WTC11 (cell line): Measurements from ENCODE around the gene FAM78B. TPM values are rescaled to one million over a fixed set of nuclear protein-coding genes. Genes with fewer than 3 reads are reported as not detected.

ENCODE experiments used
- ATAC-seq: fragments of 200-7000 bp; cut with Tn5 transposase; 2 replicates; pipeline ENCODE4 v1.10.0; 2021; ENCODE audit warnings: mild to moderate bottlenecking, moderate library complexity
- CTCF ChIA-PET: fragments of 300-600 bp; sonication (Branson Sonifier 250); formaldehyde crosslinking; loops from one replicate; lab custom pipeline; 2021; ENCODE audit warnings: antibody characterized with exemption; lab: Charles Lee
- POLR2A ChIA-PET: fragments of 350-600 bp; sonication (Branson Sonifier 250); formaldehyde crosslinking; loops from one replicate; lab custom pipeline; 2021; ENCODE audit warnings: antibody characterized with exemption; lab: Charles Lee
- DNase-seq: peaks from one replicate; pipeline ENCODE4 v3.0.0; 2021; ENCODE audit warnings: low spot score
- H3K27ac Mint-ChIP-seq: 2 replicates; pipeline ENCODE4 v1.8.0; 2021; ENCODE audit warnings: mixed read lengths
- H3K27me3 Mint-ChIP-seq: 2 replicates; pipeline ENCODE4 v1.8.0; 2021; ENCODE audit warnings: low read depth, mild to moderate bottlenecking, moderate library complexity, mixed read lengths
- H3K36me3 Mint-ChIP-seq: 2 replicates; pipeline ENCODE4 v1.8.0; 2021; ENCODE audit warnings: mixed read lengths
- H3K4me1 Mint-ChIP-seq: 2 replicates; pipeline ENCODE4 v1.8.0; 2022; ENCODE audit warnings: mixed read lengths
- H3K4me3 Mint-ChIP-seq: 2 replicates; pipeline ENCODE4 v1.8.0; 2021; ENCODE audit warnings: mild to moderate bottlenecking, moderate library complexity, mixed read lengths
- H3K9me3 Mint-ChIP-seq: 2 replicates; pipeline ENCODE4 v1.8.0; 2021; ENCODE audit warnings: mixed read lengths
- ATF1 ChIP-seq: sonication (generic); formaldehyde crosslinking; IDR thresholded peaks from 2 replicates; pipeline ENCODE4 v1.8.1; 2023; ENCODE audit warnings: mild to moderate bottlenecking, moderate library complexity, missing genetic modification reagents
- ATF3 ChIP-seq: sonication (generic); formaldehyde crosslinking; conservative IDR thresholded peaks from 2 replicates; pipeline ENCODE4 v1.8.1; 2022; ENCODE audit warnings: mild to moderate bottlenecking, missing genetic modification reagents
- CREM ChIP-seq: sonication (generic); formaldehyde crosslinking; IDR thresholded peaks from 2 replicates; pipeline ENCODE4 v1.8.1; 2022; ENCODE audit warnings: mild to moderate bottlenecking, missing genetic modification reagents, moderate library complexity
- ETV6 ChIP-seq: sonication (generic); formaldehyde crosslinking; IDR thresholded peaks from 2 replicates; pipeline ENCODE4 v1.8.1; 2022; ENCODE audit warnings: mild to moderate bottlenecking, missing genetic modification reagents
- FOXJ3 ChIP-seq: sonication (generic); formaldehyde crosslinking; IDR thresholded peaks from 2 replicates; pipeline ENCODE4 v1.9.0; 2021; ENCODE audit warnings: missing genetic modification reagents, mild to moderate bottlenecking, borderline replicate concordance
- IRF2 ChIP-seq: sonication (generic); formaldehyde crosslinking; IDR thresholded peaks from 2 replicates; pipeline ENCODE4 v1.8.0; 2022; ENCODE audit warnings: low read depth, missing genetic modification reagents, borderline replicate concordance
- JUN ChIP-seq: sonication (generic); formaldehyde crosslinking; IDR thresholded peaks from 2 replicates; pipeline ENCODE4 v1.8.0; 2023; ENCODE audit warnings: mild to moderate bottlenecking, missing genetic modification reagents
- MXD4 ChIP-seq: fragments of 250-450 bp; sonication (Bioruptor Pico); IDR thresholded peaks from 2 replicates; pipeline ENCODE4 v1.8.0; 2021; ENCODE audit warnings: mild to moderate bottlenecking, moderate library complexity, borderline replicate concordance
- NR1H2 ChIP-seq: sonication (generic); formaldehyde crosslinking; IDR thresholded peaks from 2 replicates; pipeline ENCODE4 v1.9.0; 2021; ENCODE audit warnings: mild to moderate bottlenecking, moderate library complexity, missing genetic modification reagents
- SOX15 ChIP-seq: fragments of 250-450 bp; sonication (Bioruptor Pico); IDR thresholded peaks from 2 replicates; pipeline ENCODE4 v1.9.0; 2021; ENCODE audit warnings: mild to moderate bottlenecking
- STAT6 ChIP-seq: sonication (generic); formaldehyde crosslinking; conservative IDR thresholded peaks from 2 replicates; pipeline ENCODE4 v1.8.1; 2023; ENCODE audit warnings: mild to moderate bottlenecking, low read depth, missing genetic modification reagents, moderate library complexity
- TCF7 ChIP-seq: sonication (generic); formaldehyde crosslinking; IDR thresholded peaks from 2 replicates; pipeline ENCODE4 v1.8.0; 2022; ENCODE audit warnings: mild to moderate bottlenecking, low read depth, missing genetic modification reagents, moderate library complexity
- USF1 ChIP-seq: sonication (generic); formaldehyde crosslinking; IDR thresholded peaks from 2 replicates; pipeline ENCODE4 v1.8.0; 2022; ENCODE audit warnings: mild to moderate bottlenecking, missing genetic modification reagents
- ZMAT4 ChIP-seq: fragments of 250-450 bp; sonication (Bioruptor Pico); IDR thresholded peaks from 2 replicates; pipeline ENCODE4 v1.9.0; 2021; ENCODE audit warnings: mild to moderate bottlenecking
- ZNF396 ChIP-seq: fragments of 250-450 bp; sonication (Bioruptor Pico); IDR thresholded peaks from 2 replicates; pipeline ENCODE4 v1.8.0; 2021; ENCODE audit warnings: mild to moderate bottlenecking, moderate library complexity, borderline replicate concordance
- ZNF425 ChIP-seq: fragments of 250-450 bp; sonication (Bioruptor Pico); conservative IDR thresholded peaks from 2 replicates; pipeline ENCODE4 v1.9.0; 2021; ENCODE audit warnings: mild to moderate bottlenecking
- total RNA-seq: library from RNA; stranded (reverse); gene quantifications from 3 replicates; pipeline ENCODE4 v1.2.3, GENCODE V29; 2021
- TF ChIP-seq, protein P1 (sequence below): sonication (generic); formaldehyde crosslinking; IDR thresholded peaks from 2 replicates; pipeline ENCODE4 v1.8.0; 2023; ENCODE audit warnings: missing genetic modification reagents, mild to moderate bottlenecking, borderline replicate concordance
- TF ChIP-seq, protein P2 (sequence below): sonication (generic); formaldehyde crosslinking; IDR thresholded peaks from 2 replicates; pipeline ENCODE4 v1.8.0; 2022; ENCODE audit warnings: missing genetic modification reagents
- TF ChIP-seq, protein P3 (sequence below): sonication (generic); formaldehyde crosslinking; IDR thresholded peaks from 2 replicates; pipeline ENCODE4 v1.8.1; 2023; ENCODE audit warnings: mild to moderate bottlenecking, missing genetic modification reagents, moderate library complexity

The FAM78B gene
- total RNA-seq, 1 experiment from 2014 or later = 2.6 TPM

- Mint-ChIP-seq H3K27ac (no peak overlapping the region), H3K4me1 (peaks cover 26% of the 10 kb centered on the region), H3K4me3 (peak overlapping the region; percentile 66), H3K27me3 (peaks cover 46% of the 10 kb centered on the region), H3K9me3 (no peaks in the 10 kb centered on the region), H3K36me3 (no peaks in the 10 kb centered on the region)
- POLR2A ChIA-PET = no interaction called here
- CTCF ChIA-PET = interaction anchor here (0.5 to 1.9 kb wide), 4 partner anchors 60 to 311 kb away, joined by 3 to 6 read pairs (median 3); no protein-coding TSS in a partner anchor
- no peak for DNase-seq
- no peak for ATAC-seq
- TF ChIP-seq ATF1 (CRISPR knock-in tag) = no peak
- no peak for TF ChIP-seq ZMAT4
- TF ChIP-seq, protein P1, sequence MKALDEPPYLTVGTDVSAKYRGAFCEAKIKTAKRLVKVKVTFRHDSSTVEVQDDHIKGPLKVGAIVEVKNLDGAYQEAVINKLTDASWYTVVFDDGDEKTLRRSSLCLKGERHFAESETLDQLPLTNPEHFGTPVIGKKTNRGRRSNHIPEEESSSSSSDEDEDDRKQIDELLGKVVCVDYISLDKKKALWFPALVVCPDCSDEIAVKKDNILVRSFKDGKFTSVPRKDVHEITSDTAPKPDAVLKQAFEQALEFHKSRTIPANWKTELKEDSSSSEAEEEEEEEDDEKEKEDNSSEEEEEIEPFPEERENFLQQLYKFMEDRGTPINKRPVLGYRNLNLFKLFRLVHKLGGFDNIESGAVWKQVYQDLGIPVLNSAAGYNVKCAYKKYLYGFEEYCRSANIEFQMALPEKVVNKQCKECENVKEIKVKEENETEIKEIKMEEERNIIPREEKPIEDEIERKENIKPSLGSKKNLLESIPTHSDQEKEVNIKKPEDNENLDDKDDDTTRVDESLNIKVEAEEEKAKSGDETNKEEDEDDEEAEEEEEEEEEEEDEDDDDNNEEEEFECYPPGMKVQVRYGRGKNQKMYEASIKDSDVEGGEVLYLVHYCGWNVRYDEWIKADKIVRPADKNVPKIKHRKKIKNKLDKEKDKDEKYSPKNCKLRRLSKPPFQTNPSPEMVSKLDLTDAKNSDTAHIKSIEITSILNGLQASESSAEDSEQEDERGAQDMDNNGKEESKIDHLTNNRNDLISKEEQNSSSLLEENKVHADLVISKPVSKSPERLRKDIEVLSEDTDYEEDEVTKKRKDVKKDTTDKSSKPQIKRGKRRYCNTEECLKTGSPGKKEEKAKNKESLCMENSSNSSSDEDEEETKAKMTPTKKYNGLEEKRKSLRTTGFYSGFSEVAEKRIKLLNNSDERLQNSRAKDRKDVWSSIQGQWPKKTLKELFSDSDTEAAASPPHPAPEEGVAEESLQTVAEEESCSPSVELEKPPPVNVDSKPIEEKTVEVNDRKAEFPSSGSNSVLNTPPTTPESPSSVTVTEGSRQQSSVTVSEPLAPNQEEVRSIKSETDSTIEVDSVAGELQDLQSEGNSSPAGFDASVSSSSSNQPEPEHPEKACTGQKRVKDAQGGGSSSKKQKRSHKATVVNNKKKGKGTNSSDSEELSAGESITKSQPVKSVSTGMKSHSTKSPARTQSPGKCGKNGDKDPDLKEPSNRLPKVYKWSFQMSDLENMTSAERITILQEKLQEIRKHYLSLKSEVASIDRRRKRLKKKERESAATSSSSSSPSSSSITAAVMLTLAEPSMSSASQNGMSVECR (CRISPR knock-in tag) = no peak
- no peak for TF ChIP-seq CREM
- no peak for TF ChIP-seq ETV6 (CRISPR knock-in tag)
- no peak for TF ChIP-seq IRF2 (CRISPR knock-in tag)
- no peak for TF ChIP-seq MXD4 (CRISPR knock-in tag)
- TF ChIP-seq FOXJ3 (CRISPR knock-in tag) = no peak
- TF ChIP-seq, protein P2, sequence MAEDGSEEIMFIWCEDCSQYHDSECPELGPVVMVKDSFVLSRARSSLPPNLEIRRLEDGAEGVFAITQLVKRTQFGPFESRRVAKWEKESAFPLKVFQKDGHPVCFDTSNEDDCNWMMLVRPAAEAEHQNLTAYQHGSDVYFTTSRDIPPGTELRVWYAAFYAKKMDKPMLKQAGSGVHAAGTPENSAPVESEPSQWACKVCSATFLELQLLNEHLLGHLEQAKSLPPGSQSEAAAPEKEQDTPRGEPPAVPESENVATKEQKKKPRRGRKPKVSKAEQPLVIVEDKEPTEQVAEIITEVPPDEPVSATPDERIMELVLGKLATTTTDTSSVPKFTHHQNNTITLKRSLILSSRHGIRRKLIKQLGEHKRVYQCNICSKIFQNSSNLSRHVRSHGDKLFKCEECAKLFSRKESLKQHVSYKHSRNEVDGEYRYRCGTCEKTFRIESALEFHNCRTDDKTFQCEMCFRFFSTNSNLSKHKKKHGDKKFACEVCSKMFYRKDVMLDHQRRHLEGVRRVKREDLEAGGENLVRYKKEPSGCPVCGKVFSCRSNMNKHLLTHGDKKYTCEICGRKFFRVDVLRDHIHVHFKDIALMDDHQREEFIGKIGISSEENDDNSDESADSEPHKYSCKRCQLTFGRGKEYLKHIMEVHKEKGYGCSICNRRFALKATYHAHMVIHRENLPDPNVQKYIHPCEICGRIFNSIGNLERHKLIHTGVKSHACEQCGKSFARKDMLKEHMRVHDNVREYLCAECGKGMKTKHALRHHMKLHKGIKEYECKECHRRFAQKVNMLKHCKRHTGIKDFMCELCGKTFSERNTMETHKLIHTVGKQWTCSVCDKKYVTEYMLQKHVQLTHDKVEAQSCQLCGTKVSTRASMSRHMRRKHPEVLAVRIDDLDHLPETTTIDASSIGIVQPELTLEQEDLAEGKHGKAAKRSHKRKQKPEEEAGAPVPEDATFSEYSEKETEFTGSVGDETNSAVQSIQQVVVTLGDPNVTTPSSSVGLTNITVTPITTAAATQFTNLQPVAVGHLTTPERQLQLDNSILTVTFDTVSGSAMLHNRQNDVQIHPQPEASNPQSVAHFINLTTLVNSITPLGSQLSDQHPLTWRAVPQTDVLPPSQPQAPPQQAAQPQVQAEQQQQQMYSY (CRISPR knock-in tag) = no peak
- TF ChIP-seq NR1H2 (CRISPR knock-in tag) = no peak
- no peak for TF ChIP-seq ATF3 (CRISPR knock-in tag)
- TF ChIP-seq USF1 (CRISPR knock-in tag) = no peak
- no peak for TF ChIP-seq ZNF396
- no peak for TF ChIP-seq STAT6 (CRISPR knock-in tag)
- TF ChIP-seq TCF7 (CRISPR knock-in tag) = no peak
- TF ChIP-seq, protein P3, sequence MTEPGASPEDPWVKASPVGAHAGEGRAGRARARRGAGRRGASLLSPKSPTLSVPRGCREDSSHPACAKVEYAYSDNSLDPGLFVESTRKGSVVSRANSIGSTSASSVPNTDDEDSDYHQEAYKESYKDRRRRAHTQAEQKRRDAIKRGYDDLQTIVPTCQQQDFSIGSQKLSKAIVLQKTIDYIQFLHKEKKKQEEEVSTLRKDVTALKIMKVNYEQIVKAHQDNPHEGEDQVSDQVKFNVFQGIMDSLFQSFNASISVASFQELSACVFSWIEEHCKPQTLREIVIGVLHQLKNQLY (CRISPR knock-in tag) = no peak
- no peak for TF ChIP-seq SOX15 (CRISPR knock-in tag)
- no peak for TF ChIP-seq ZNF425
- no peak for TF ChIP-seq JUN (CRISPR knock-in tag)
These were observed 748 bp upstream of the FAM78B start for GRCh38 chr1:166167572-166167925.
